Right ventricle myocardium inferior (tissue), 1 donor: ENCODE measurements around the gene RFX2. TPM values are rescaled to one million over a fixed set of nuclear protein-coding genes. Genes with fewer than 3 reads are reported as not detected.
"Not testable (repeated sequence)": the region's sequence is repeated elsewhere in the genome, so short reads cannot be mapped to it uniquely, and the experiment has no call there.

Experiments
- ATAC-seq: fragments of 200-7000 bp; cut with Tn5 transposase; one replicate; pipeline ENCODE4 v1.9.1; 2020; ENCODE audit warnings: mild to moderate bottlenecking, moderate library complexity
- DNase-seq: peaks from one replicate; pipeline ENCODE4 v3.0.0; 2021; ENCODE audit errors: missing footprints
- intact Hi-C: fragments of 100-400 bp; cut with DNase I; formaldehyde crosslinking; loops from one replicate; pipeline ENCODE4 v1.11.0; 2022
- total RNA-seq: library from RNA; stranded (reverse); fragmentation: NEBNext Ultra II Directional; extraction: Animal tissue kit (Norgen Biotek cat#: 25700); gene quantifications from one replicate; pipeline ENCODE4 v1.2.1, GENCODE V29; 2021
- donor health status: DM: no; HTN: yes; CAD: no; lungs with severe emphysema.

RFX2 gene
- total RNA-seq, 1 donor from 2014 or later = 5.4 TPM

DNA sequence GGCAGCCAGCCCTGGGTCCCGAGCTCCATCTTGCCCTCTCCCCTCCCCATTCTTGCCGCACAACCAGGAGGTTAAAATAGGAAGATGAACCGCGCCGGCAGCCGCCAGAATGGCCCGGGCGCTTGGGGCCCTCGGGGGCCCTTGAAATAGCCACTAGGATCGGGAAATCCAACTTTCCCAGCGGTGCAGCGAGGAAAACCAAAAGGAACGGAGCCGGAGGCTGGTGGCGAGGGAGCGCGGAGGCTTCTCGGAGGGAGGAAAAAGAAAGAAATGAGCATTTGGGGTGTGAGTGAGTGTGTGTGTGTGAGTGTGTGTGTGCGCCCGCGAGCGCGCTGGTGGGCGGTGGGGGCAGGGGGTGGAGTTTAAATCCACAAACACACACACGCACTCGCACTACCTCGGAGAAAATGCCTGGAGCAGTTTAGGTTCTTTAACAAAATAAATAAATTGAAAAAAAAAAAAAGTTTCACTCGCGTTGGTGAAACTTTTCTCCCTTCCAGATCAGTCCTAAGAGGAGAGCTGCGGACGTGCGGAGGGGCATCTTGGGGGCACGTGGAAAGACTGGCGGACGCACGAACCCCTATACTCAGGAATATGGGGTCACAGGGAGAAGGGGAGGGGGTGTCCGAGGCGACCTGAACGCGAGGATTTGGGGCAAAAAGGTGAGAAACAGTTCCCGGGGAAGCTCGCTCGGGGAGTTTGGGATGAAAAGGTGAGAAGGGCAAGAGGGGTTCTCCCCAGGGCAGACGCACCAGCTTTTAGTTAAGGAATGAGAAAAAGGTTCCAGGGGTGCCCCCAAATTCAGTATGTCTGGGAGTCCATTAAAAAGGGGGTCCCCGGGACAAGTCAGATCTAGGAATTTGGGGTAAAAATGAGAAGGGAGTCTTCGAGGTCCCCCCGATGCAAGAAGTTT, 1.3 kb downstream of the RFX2 start:
- intact Hi-C loops = no loop called here
- ATAC-seq (peak; percentile 15), DNase-seq (peak; percentile 81)

DNA sequence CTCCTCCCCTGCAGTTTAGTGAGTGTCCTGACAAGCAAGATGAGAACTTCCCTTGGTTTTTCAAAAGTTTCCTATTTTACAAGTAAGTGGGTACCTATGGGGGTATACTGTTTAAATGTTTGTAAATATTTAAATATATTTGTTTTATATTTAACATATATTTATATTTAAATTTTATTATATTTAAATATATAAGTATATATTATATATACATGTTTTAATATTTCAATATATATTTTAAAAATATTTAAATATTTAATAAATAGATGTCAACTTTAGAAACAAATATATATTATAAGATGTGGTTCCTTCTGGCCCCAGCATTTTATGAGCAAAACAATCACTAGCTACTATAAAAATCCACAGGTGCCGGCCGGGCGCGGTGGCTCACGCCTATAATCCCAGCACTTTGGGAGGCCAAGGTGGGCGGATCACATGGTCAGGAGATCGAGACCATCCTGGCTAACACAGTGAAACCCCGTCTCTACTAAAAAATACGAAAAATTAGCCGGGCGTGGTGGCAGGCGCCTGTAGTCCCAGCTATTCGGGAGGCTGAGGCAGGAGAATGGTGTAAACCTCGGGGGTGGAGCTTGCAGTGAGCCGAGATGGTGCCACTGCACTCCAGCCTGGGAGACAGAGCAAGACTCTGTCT, 3.5 kb downstream of the RFX2 start:
- intact Hi-C loops, DNase-seq, ATAC-seq: not testable (repeated sequence)

DNA sequence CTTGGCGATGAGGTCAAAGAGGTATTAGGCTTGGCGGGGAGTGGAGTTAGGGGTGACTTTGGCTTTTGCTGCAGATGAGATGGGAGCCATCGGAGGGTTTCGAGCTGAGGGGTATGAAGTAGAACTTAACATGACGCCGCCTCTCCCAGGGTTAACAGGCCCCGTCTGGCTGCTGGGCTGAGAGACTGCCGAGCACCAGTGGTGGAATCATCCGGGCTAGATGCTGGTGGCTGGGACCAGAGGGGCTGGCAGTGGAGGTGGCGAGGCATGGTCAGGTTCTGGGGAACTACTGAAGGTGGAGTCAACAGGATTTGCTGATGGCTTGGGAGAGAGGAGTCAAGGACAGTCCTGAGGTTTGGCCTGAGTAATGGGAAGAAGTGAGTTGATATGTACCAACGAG, 4.9 kb downstream of the RFX2 start:
- ATAC-seq (no peak), DNase-seq (no peak)
- intact Hi-C loops = no loop called here

DNA sequence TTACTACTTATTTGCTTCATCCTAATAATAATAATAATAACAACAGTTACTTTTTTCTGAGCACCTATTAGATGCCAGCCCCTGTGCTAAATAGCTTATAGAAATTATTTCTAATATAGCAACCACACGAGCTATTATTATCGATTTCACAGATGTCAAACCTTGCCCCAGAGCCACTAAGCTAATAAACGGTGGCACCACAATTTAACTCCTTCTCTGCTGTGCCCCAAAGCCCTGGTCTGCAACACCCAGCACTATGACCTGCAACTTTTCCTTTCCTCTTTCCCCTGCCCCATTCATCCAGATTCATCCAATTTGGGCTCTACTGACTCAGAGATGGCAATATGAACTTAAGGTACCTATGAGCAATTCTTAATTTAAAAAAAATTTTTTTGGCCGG, 6.4 kb downstream of the RFX2 start:
- ATAC-seq = no peak
- intact Hi-C loops = no loop called here

DNA sequence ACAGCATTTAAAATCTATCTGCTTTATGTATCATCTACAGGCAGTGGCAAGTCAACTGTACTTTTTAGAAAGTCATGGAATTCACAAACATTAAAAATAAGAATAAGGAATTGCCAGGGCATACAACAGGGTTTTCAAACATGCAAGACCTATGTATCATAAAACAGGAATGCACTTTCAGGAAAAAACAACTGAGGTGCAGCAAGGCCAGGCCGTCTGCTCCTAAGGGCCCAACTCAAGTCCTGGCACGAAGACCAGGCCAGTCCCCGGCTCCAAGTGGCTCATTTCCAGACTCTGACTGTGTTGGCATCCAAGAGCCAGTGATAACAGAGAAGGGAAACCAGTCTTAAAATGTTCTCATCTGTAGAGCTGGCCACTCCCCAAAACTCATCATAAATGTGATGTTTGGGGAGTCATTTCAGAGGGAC, 7.1 kb downstream of the RFX2 start:
- DNase-seq = peak; percentile 75
- ATAC-seq = peak; percentile 73
- intact Hi-C loops = no loop called here

More for the DNA sequence above, 6.4 kb downstream of the RFX2 start:
- DNase-seq = no peak

DNA sequence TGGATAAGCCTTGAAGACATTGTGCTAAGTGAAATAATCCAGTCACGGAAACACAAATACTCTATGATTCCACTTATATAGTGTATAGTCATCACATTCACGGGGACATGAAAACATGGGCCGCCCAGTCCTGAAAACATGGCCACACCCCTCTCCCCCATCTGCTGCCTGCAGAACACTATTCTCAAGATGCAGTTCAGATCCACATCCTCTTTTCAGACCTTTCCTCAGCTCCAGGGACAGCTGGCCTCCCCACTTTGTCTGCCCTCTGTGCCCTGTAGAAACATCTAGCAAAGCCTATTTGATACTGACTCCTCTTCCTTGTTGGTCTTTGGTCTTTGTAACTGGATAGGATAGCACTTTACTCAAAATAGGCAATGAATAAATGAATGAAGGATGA, 8.3 kb downstream of the RFX2 start:
- DNase-seq = no peak
- no peak for ATAC-seq
- intact Hi-C loops = no loop called here

DNA sequence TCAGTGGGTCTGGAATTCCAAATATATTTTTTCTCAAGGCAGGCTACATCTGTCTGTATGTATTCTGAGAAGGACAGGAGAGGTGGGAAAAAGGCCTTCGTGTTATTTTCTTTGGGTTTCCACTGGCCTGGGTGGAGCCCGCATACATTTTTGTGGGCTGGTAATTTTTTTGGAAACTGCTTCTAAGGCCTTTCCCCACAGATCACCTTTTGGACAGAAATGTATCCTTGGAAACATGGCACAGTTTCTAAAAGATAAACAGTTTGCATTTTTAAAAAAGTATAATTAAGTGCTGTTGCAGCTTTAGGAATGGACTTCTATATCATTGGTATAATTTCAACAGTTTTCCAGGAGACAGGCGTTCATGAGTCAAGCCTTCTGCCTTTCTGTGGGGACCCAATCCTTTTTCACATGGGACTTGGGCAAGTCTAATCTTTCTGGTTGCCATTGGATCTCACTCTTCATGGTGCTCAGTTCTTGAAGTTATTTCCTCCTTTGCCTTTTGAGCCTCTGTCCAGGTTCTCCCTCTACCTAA, 8.9 kb downstream of the RFX2 start:
- ATAC-seq = no peak
- intact Hi-C loops = no loop called here
- no peak for DNase-seq

DNA sequence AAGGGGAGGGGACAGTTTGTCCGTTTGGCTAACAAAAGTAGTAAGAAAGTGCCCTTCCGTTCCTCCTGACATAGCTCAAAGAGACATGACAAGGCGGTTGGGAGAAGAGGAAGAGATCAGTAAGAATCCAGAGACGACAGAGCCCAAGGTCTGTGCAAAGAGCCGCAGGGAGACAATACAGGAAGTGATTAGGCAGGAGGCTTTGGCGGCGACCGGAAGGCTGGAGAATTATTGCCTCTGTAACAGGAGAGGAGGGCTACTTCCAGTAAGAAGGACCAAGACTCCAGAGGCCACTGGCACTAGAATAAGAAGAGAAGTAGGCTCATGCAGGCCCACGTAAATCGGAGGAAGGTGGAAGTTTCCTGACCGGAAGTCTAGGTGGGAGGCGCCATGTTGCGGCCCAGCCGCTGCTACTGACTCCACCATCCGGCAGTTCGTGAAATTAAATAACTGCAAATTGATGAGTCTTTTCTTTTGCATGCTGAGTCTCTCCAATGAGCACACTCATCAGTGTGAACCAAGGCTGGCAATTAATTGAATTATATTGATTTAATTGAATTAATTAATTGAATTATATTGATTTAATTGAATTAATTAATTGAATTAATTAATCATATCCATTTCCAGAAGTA, 9.9 kb downstream of the RFX2 start:
- intact Hi-C loops = no loop called here
- ATAC-seq = peak; percentile 24
- DNase-seq = peak; percentile 78

DNA sequence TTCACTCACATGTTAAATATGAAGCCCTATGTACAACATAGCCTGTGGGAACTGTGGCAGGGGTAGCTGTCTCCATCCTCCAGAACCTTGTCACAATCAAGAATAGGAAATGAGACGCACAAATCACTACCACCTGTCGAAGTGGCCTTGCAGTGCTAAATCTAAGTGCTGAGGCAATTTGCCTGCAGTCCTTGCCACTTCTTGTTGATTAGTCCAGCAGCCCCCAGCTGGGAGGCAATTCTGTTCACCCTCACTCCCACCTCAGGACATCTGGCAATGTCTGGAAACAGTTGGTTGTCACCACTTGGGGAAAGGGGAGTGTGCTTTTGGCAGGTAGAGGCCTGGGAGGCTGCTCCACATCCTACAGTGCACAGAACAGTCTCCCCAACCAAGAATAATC, 10.7 kb downstream of the RFX2 start:
- intact Hi-C loops = no loop called here
- no peak for DNase-seq
- ATAC-seq = no peak

DNA sequence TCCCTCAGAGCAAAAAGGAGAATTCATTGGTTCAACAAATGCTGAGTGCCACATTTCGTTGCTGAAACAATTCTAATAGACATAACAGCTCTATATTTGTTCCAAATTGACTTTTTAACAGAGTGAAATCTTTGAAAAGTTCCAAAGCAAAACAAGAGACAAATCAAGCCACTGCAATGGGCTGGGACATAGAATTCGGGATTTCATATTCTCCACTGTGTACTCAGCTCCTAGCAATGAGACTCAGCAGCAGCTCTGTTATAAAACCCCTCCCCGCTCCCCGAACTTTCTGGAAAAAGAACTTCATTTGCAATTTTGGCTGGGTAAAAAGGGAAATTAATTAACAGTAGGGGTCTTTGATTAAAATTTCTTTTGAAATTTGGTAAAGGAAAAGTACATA, 11.3 kb downstream of the RFX2 start:
- DNase-seq (no peak), ATAC-seq (no peak)
- intact Hi-C loops = no loop called here

DNA sequence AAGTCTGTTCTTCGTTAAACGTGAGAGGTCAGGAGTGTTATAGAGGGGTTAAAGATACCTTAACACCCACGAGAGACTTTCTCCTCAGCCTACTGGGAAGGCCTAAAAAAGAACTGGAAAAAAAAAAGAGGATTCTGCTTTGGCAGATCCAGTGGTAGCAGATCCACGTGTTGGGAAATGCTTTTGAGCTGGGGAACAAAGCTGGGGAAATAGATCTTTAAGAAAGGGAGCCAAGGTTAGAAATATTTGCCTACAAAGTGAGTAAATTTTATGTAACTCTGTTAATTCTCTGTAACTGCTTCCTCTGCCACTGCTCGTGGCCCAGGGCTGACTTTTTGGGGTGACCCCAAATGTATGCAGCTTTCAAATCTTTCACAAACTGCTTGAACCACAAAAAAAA, 11.7 kb downstream of the RFX2 start:
- intact Hi-C loops = no loop called here
- ATAC-seq = no peak
- DNase-seq = no peak

DNA sequence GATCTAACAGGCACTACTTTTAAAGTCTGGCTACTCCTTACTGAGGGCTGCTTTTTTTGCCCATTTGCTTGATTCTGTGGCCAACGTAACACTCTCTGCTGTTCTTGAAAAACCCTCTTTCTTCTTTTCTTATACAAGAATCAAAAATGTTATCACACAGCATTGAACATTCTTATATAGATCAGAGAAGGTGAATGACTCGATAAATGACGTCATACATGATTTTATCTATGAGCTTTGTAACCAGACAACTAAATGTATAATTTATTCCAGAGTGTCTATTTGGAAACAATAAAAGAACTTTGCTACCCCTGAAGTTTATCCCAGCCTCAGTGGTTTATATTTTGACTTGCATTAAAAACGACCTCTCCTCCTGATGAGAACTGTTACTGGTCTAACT, 12.4 kb downstream of the RFX2 start:
- intact Hi-C loops = no loop called here
- ATAC-seq (no peak), DNase-seq (no peak)

DNA sequence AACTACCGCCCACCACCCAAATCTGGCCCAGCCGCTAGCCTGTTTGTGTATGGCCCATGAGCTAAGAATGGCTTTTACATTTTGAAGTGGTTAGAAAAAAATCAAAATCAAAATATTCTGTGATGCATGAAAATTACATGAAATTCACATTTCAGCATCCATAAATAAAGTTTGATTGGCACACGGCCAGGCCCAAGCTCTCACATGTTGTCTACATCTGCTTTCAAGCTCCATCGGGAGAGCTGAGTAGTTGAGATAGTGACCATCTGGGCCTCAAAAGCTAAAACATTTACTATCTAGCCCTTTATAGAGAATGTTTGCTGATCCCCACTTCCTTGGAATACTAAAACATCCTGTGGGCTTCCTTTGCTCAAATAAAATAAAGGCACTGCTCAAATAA, 14.5 kb downstream of the RFX2 start:
- no peak for ATAC-seq
- no peak for DNase-seq
- intact Hi-C loops = no loop called here

DNA sequence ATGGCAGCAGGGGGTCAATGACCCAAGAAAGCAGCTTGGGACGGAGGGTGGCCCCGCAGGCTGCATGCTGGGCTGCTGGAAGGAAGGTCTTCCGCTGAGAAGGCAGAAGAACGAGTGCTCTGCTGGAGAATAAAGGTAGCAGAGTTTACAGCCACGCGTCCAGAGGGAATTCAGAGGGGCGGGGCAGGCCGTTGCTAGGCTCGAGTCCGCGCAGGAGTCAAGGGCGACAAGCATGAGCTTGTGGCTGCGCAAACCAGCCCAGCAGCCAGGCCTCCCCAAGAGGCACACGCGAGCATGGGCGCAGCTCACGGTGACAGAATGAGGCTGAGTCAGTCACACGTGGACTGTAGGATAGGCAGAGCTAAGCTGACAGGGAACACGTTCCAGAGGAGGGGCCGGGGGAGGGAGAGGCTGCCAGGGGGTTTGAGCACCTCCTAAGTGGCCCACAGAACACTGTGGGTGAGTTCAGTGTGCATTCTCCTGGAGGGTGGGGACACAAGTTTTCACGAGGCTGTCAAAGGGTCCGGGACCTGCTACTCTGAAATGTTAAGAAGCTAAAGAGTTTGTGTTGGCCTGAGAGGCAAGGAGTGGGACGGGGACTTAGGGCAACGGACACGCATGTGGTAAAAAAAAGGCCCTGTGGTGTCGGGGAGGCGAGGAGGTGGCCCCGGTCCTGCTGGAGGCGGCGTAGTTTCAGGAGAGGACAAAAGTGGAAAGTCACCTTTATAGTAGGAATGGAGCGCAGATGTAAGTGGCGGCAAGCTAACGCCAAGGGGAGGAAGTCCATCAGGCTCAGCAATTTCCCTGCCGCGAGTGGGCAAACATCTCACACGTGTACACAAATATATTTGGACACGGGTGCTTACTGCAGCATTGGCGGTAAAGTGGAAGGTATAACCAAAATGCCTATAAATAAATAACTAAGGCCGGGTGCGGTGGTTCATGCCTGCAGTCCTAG, 17.7 kb downstream of the RFX2 start:
- DNase-seq = peak; percentile 89
- intact Hi-C loops = loop anchor here (1.0 kb wide), 1 partner anchor 26 kb away; no protein-coding TSS in a partner anchor
- peak; percentile 91 for ATAC-seq

DNA sequence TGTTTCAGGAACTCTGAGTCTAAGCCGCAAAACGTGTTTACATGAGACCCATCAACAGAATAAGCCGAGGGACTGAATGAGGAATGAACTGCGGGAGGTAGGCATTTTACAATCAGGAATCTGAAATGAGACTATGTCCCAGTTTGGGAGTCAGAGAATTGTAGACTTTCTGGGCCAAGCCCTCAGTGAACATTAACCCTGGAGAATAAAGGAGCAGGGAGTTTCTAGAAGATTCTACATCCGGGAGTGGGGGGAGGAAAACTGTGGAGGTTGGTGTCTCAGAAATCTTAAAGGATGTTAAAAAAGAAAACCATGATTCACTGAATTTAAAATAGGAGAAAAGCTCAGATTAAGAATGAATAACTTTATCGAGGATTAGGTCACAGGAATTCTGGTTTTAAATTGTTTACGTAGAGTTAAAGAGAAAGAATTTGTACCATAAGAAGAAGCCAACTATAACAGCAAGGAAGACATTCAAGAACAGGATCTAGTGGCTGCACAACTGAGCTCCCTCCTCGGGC, 18.5 kb downstream of the RFX2 start:
- intact Hi-C loops = loop anchor here (1.0 kb wide), 1 partner anchor 26 kb away; no protein-coding TSS in a partner anchor
- DNase-seq (no peak), ATAC-seq (no peak)

DNA sequence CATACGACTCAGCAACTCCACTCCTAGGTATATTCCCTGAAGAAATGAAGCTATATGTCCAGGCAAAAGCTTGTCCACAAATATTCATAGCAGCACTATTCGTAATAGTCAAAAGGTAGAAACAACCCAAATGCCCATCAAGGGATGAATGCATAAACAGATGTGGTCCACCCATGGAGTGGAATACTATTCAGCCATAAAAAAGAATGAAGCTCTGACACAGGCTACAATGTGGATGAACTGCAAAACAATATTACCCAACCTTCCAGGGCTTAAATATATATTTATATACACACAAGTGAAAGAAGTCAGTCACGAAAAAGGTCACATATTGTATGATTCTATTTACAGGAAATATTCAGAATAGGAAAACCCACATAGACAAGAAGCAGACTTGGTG, 19.7 kb downstream of the RFX2 start:
- intact Hi-C loops = no loop called here

DNA sequence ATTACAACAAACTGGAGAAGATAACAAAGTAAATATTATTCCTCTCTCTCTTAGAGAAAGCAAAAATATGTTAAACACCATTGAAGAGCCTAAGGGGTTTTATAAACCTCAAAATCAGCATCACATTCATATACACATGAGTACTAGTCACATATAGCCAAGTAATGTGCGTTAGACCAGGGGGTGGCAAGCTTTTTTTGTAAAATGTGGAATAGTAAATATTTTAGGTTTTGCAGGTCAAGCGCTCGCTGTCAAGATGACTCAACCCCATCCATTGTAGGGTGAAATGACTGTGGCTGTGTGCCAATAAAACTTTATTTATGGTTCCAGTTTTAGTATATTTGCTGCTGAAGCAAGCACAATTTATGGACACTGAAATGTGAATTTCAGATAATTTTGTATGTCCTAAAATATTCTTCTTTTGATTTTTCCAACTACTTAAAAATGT, 21.7 kb downstream of the RFX2 start:
- no peak for ATAC-seq
- intact Hi-C loops = no loop called here
- no peak for DNase-seq

More for the DNA sequence above, 19.7 kb downstream of the RFX2 start:
- DNase-seq (no peak), ATAC-seq (no peak)

DNA sequence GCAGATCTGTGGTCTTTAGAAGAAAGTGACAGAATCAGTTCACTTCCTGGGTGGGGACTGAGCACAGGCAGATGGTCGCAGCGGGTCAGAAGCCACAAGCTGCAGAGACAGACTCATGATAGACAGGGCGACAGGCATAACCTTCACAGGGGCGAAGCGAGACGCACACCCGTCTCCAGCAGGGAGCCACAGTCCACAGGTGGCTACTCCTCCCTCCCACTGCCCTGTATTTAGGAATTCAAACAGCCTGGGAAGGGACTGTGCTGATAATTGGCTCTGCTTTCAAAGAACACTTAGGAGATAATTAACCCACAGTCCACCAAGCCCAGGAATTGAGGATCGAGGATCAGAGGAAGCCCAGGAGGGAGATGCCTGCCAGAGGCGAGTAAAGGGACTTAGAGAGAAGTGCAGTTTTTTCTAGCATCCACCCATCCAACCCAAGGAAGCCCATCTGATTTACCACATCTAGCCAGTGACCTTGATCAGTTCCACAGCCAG, 23.2 kb downstream of the RFX2 start:
- intact Hi-C loops = no loop called here
- no peak for DNase-seq
- peak; percentile 32 for ATAC-seq
